ENCODE measurements around the gene GEMIN2. TPM values are rescaled to one million over a fixed set of nuclear protein-coding genes. Genes with fewer than 3 reads are reported as not detected.
"Not testable (repeated sequence)": the region's sequence is repeated elsewhere in the genome, so short reads cannot be mapped to it uniquely, and the experiment has no call there.

GEMIN2 gene
- total RNA-seq, 1 donor from 2014 or later: 23.8 TPM

DNA sequence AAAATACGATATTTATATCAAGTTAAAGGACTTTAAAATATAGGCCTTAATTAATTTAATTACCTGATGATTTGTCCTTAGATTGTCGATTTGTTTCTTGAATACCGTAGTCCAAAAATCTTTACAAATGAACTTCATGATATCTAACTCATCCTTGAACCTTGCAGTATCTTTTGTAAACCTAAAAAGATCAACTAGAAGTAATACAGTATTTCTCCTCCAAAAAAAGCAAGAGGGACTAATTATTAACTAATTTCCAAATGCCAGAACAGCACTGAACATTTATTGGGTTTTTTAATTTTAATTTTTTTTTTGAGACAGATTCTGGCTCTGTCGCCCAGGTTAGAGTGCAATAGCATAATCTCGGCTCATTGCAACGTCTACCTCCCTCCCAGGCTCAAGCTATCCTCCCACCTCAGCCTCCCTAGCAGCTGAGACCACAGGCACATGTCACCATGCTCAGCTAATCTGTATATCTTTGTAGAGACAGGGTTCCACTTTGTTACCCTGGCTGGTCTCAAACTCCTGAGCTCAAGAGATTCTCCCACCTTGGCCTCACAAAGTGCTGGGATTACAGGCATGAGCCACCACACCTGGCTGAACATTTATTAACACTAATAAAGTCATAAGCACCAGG, 44.2 kb downstream of the GEMIN2 start:
- intact Hi-C loops (cut with DNase I): no loop called here
- Histone ChIP-seq H3K27ac (no peak overlapping the region), H3K4me1 (no peaks in the 10 kb centered on the region), H3K36me3 (peaks cover 26 to 41% of the 10 kb centered on the region in 2 donors), H3K27me3 (no peaks in the 10 kb centered on the region), H3K9me3 (no peaks in the 10 kb centered on the region), H3K4me3 (no peak overlapping the region)
- TF ChIP-seq, protein P1, sequence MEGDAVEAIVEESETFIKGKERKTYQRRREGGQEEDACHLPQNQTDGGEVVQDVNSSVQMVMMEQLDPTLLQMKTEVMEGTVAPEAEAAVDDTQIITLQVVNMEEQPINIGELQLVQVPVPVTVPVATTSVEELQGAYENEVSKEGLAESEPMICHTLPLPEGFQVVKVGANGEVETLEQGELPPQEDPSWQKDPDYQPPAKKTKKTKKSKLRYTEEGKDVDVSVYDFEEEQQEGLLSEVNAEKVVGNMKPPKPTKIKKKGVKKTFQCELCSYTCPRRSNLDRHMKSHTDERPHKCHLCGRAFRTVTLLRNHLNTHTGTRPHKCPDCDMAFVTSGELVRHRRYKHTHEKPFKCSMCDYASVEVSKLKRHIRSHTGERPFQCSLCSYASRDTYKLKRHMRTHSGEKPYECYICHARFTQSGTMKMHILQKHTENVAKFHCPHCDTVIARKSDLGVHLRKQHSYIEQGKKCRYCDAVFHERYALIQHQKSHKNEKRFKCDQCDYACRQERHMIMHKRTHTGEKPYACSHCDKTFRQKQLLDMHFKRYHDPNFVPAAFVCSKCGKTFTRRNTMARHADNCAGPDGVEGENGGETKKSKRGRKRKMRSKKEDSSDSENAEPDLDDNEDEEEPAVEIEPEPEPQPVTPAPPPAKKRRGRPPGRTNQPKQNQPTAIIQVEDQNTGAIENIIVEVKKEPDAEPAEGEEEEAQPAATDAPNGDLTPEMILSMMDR (IDR thresholded peaks at IDR 0.05): no peak
- no peak for DNase-seq (ENCODE audit: low spot score in 2 of 2)

DNA sequence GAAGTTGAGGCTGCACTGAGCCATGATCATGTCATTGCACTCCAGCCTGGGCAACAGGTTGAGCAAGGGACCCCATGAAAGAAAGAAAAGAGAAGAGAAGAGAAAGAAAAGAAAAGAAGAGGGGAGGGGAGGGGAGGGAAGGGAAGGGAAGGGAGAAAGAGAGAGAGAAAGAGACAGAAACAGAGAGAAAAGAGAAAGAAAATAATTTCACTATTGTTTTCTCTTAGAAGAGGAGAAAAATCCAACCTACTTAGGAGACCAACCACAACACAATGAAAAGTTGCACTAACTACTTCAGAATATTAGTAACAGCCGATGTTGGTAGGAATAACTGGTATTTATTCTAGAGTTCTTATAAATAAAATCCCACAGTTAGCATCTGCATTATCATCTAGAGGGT, 46.4 kb downstream of the GEMIN2 start:
- DNase-seq (ENCODE audit: low spot score in 2 of 2): no peak
- TF ChIP-seq, protein P1 (IDR thresholded peaks at IDR 0.05): no peak
- H3K4me3 ChIP-seq: no peak overlapping the region
- intact Hi-C loops (cut with DNase I): no loop called here
- H3K27me3 ChIP-seq: no peaks in the 10 kb centered on the region
- H3K9me3 ChIP-seq: no peaks in the 10 kb centered on the region
- no peaks in the 10 kb centered on the region for H3K4me1 ChIP-seq
- H3K36me3 ChIP-seq: peaks cover 18 to 35% of the 10 kb centered on the region in 2 donors
- no peak overlapping the region for H3K27ac ChIP-seq

GRCh38 chr14:39167797-39168320, 53.7 kb downstream of the GEMIN2 start:
- peaks cover 10 to 16% of the 10 kb centered on the region in 2 donors for H3K4me1 ChIP-seq
- DNase-seq (ENCODE audit: low spot score in 2 of 2); H3K27ac ChIP-seq; H3K36me3 ChIP-seq; H3K9me3 ChIP-seq; H3K27me3 ChIP-seq; intact Hi-C loops (cut with DNase I): not testable (repeated sequence)
- H3K4me3 ChIP-seq: peak overlapping the region in 1 of 2 donors; percentile 27

DNA sequence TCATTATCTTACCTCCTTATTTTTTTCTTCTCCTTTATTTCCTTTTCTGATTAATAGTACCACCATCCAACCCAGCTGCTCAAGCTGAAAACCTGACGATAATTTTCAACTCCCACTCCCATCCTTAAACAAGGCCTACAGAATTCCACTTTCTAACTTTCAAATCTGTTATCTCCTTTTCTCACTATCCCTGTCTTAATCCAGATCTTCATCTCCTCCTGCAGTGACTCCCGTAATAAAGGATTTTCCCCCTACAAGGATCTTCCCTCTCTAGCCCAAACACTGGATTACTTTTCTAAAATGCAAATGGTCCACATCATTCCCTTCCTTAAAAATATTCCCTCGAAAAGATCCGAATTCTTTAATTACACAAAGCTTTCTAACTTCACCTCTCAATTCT, 54.5 kb downstream of the GEMIN2 start:
- no peak for DNase-seq (ENCODE audit: low spot score in 2 of 2)
- H3K27me3 ChIP-seq: no peaks in the 10 kb centered on the region
- H3K4me1 ChIP-seq: peaks cover 10 to 16% of the 10 kb centered on the region in 2 donors
- H3K9me3 ChIP-seq: no peaks in the 10 kb centered on the region
- intact Hi-C loops (cut with DNase I): no loop called here
- H3K4me3 ChIP-seq: peak overlapping the region; percentile 79 to 96
- H3K36me3 ChIP-seq: peaks cover 0 to 8% of the 10 kb centered on the region in 2 donors
- no peak overlapping the region for H3K27ac ChIP-seq
- TF ChIP-seq, protein P1 (IDR thresholded peaks at IDR 0.05): no peak

GRCh38 chr14:39169541-39169900, 55.4 kb downstream of the GEMIN2 start:
- peaks cover 10 to 16% of the 10 kb centered on the region in 2 donors for H3K4me1 ChIP-seq
- DNase-seq (ENCODE audit: low spot score in 2 of 2): no peak
- no peaks in the 10 kb centered on the region for H3K27me3 ChIP-seq
- H3K27ac ChIP-seq: peak overlapping the region; percentile 97 to 99
- intact Hi-C loops (cut with DNase I): no loop called here
- H3K9me3 ChIP-seq: no peaks in the 10 kb centered on the region
- H3K4me3 ChIP-seq: peak overlapping the region; percentile 79 to 96
- TF ChIP-seq, protein P1 (IDR thresholded peaks at IDR 0.05): no peak
- H3K36me3 ChIP-seq: peaks cover 0 to 1% of the 10 kb centered on the region in 2 donors

DNA sequence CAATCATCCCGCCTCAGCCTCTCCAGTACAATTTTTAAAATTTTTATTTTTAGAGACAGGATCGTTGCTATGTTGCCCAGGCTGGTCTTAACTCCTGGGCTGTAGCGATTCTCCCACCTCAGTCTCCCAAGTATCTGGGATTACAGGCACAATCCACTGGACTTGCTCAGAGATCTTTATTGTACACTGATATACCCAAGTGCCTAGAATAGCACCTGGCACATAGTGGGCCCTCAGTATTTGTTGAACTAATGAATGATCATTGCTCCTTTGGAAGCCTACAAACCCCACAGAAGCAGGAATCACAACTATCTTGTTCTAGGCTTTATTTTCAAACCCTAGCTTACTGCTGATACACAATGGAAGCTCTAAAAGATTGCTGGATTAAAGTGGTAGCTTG, 59.1 kb downstream of the GEMIN2 start:
- Histone ChIP-seq H3K4me1 (peaks cover 9 to 26% of the 10 kb centered on the region in 2 donors), H3K27ac (no peak overlapping the region), H3K36me3 (peaks cover 18% of the 10 kb centered on the region in 2 donors), H3K4me3 (no peak overlapping the region), H3K9me3 (no peaks in the 10 kb centered on the region), H3K27me3 (no peaks in the 10 kb centered on the region)
- intact Hi-C loops (cut with DNase I): no loop called here
- no peak for DNase-seq (ENCODE audit: low spot score in 2 of 2)
- TF ChIP-seq, protein P1 (IDR thresholded peaks at IDR 0.05): no peak

All from ascending aorta (tissue), 2 donors.